Measurements from ENCODE around the gene PRKD2. TPM values are rescaled to one million over a fixed set of nuclear protein-coding genes. Genes with fewer than 3 reads are reported as not detected.

The PRKD2 gene
- polyA plus RNA-seq, 3 donors = 41.3 to 49.1 (median 42.7) TPM

GRCh38 chr19:46668662-46669061, 48.3 kb downstream of the PRKD2 start:
- DNase-seq = no peak

DNA sequence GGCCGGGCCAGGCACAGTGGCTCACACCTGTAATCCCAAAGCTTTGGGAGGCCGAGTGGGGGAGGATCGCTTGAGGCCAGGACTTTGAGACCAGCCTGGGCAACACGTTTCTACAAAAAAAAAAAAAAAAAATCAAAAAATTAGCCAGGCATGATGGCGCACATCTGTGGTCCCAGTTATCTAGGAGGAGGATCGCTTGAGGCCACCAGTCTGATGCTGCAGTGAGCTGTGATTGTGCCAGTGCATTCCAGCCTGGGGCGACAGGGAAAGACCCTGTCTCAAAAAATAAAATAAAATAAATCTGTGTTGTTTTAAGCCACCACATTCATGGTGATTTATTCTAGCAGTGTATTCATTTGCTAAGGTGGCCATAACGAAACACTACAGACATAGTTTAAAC, 51.8 kb downstream of the PRKD2 start:
- DNase-seq = no peak

DNA sequence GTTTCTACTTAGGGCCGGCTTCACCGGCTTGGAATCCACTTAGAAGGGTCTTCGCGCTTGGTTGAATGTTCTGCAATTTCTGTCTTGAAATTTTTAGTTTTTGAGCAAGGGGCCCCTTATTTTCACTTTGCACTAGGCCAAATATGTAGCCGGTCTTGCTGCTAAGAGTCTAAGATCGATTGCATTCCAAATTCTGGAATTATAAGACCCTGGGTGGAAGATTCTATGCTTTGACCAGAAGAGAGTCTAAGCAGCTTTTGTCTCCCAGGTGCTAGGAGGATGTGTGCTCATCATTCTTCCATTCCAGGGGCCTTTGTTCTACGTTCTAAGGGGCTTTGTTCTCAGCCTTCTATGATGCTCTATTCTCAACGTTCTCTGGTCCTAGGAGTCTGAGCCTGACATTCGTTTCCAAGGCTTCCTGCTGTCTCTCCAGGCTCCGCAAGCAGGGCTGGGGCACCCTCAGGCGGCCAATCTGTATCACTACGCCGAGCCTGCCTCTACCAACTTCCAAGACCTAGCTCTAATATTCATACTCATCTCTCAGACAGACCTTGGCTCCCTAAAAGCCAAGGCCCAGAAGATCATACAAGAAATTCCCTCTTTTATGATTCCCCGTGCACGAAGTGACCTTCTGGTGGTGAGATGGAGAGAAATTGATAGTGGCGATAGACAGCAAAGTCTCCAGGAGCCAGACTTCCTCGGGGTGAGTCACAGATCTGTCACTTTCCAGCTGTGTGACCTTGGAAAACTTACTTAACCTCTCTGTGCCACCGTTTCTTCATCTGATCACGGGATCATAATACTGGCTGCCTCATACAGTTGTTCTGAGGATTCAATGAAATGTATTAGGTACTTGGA, 55.0 kb downstream of the PRKD2 start:
- DNase-seq = peak; percentile 84

DNA sequence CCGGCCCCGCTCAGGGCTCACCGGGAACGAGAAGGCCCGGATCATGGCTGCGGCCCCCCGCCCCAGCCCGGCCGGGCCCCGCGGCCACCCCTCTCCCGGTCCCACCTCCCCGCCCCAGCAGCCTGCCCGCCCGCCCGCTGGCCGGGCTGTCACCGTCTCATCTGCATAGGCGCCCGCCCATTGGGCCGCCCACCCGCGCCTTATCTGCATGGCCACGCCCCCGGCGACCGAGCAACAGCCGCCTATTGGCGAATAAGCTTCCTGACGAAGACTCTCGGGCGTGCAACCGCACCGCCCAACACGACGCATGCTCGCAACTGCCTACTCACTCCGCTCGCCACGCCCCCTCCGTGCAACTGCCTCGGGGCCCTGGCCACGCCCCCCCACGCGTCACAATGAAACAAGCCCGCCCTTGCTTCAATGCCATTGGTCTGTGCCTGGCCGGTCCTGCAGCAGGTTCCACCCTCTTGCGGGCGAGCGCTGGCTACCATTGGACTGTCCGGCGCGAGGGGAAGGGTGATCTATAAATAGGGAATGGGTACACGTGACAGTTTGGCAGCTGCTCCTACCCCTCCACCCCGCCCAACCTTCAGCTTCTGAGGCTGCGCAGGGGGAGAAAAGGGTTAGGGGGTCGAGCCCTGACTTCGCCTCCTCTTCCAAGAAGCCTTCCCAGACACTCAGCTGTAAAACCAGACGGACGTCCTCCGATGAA, 55.7 kb downstream of the PRKD2 start, which contains the start of gene DACT3:
Gene DACT3 (minus strand): TSS at position 163 of the 712 bp plus-strand sequence. CDS start 118 bp downstream, at position 45.
- DNase-seq = peak; percentile 100

DNA sequence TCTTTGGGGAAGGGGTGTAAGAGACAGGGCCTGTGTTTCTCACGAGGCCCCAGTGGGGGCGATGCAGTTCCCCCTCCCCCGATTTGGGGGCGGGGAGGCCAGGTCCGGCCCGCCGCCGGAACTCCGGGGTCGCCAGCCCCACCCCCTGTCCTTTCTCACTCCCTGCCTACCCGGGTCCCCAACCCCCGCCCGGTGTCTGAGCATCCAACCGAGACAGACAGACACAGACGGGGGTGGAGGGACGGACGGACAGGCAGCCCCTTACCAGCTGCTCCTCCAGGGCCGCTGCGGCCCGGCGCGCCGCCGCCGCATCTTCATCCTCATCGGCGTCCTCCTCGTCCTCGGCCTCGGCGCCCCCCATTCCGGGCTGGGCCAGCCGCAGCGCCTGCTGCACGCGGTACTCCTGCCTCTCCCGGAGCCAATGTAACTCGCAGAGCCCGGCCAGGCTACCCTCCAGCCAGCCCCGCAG, 56.3 kb downstream of the PRKD2 start:
- DNase-seq = peak; percentile 29

DNA sequence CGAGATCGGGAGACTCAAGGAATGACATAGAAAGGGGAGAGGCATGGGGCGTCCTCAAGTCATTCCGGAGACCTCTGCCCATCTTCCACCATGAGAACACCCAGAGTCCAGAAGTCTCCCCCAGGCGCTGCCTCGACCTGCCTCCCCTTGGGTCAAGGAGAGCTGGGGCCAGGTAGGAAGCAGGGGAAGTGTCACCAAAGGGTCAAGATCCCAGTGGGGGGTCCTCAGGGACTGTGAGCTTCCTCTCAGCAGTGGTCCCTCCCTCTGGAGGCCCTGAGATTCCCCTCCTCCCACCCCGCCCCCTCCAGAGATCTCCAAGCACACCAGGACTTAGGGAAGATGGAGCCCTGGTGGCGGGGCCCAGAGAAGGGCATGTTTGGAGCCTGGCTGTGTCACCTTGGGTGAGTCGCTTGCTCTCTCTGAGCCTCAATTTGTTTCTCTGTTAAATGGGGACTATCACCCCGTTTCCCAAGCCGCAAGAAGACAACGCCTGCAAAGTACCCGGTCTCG, 56.9 kb downstream of the PRKD2 start:
- DNase-seq = peak; percentile 78

DNA sequence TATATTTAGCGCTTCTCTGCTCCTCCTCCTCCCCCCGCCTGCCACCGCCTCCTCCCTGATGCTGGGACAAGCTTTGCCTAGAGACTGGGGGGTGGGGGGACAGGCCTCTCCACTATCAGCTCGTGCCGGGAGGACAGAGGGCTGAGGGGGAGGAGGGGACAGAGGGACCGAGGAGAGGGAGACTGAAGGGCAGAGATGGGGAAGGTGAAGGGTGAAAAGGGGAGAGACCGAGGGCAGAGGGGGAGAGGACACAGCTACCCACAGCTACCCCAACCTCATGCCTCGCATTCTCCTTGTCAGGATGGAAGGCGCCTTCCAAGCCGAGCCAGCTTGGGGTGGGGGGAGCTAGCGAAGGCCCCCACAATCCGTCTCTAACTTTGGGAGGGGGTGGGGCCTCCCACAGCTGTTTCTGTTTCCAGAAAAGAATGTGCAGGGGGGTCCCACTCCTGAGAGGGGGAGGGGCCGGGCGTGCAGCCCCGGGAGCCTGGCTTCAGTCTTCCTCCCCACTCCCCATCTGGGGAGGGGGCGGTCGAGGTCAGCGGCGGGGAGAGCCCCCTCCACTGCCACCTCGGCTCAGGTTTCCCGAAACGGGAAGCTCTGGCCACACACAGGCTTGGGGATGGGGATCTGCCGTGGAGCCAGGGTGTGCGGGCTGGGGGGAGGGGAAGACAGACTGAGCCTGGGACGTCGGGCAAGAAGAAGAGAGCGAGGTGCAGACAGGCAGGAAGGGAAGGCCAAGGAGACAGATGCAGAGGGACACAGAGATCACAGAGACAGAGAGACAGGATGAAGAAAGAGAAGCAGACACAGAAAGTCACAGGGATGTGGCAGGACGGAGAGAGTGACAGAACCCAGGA, 57.5 kb downstream of the PRKD2 start:
- DNase-seq = peak; percentile 73

DNA sequence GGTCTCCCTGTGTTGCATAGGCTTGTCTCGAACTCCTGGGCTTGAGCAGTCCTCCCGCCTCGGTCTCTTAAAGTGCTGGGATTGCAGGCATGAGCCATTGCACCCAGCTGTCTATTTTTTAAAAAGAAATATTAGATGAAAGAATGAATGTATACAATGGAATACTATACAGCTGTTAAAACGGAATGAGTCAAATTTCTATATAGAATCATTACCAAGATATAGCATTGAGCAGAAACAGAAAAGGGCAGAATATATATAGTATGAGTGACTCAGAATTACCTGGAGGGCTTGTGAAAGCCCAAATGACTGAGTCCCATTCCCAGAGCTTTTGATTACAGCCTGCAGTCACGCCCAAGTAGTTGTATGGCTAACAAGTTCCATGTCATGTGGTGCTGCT, 60.4 kb downstream of the PRKD2 start:
- DNase-seq = no peak

DNA sequence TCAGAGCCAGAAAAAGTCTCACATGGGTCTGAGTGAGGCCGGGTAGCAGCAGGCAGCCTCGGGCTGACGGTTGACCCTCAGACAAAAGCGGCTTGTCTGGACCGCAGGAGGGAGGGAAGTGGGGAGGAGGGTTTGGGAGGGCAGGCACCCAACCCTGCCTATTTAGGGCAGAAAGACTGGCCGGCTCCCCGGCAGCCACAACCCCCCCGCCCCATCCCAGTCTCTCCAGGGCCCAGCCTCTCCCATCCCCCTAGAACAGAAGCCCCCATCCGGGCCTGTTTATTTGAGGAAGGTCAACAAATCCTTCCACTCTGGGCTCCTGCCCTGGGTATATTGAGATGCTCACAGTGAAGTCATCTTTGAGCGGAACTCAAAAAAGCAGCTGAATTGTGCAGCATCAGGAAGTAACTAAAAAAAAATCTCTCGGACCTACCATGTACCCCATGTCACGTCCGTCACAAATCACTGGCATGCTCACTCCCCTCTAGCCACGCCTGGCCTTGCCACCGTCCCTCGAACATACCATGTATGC, 62.2 kb downstream of the PRKD2 start:
- DNase-seq = no peak

DNA sequence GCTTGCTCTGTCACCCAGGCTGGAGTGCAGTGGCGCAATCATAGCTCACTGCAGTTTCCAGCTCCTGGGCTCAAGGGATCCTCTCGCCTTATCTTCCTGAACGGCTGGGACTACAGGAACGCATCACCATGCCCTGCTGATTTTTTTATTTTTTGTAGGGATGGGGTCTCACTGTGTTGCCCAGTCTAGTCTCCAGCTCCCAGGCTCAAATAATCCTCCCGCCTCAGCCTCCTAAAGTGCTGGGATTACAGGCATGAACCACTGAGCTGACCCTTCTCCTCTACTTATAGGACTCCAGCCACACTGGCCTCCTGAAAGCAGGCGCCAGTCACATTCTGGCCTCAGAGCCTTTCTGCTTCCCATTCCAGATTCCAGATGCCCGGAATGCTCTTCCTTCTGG, 66.5 kb downstream of the PRKD2 start:
- no peak for DNase-seq

DNA sequence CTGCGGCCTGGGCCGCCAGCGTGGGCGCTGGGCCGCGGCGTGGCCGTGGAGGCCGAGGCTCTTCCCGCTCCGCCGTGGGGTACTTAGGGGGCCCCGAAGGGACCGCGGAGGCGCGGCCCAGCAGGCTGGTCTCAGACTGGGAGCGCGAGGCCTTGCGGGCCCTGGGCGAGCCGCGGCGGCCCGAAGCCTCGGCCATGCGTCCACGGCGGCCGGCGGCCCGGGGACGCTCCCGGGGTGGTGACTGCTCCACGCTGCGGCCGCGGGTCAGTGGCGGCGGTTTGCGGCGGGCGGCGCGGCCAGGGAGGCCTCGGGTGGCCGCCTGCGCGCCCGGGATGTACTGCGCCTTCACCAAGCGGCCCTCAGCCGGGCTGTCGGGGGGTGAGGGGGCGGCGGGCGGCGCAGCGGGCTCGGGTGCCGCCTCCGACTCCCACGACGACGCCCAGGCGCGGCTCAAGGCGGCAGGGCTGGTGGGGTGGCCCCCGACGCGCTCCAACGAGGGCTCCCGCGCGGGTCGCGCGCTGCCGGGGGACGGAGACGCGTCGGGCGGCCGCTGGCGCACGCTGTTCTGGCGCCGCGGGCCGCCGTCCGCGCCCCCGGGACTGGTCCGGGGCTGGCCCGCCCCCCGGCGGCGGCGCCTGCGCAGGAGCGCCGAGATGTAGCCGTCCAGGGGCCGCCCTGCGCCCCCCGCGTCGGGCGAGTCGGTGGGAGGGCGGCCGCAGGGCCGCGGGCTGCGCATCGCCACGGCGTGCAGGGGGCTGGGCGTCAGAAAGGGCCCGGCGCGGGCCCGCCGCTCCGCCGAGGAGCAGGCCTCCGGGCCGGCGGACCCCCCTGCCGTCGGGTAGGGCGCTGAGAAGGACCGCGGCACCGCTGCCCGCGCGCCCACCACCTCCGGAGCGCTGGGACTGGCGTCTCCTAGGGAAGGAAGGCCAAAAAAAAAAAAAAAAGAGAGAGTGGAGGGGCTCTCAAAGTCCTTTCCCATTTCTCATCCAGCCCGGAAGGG, 67.7 kb downstream of the PRKD2 start:
- DNase-seq = no peak

GRCh38 chr19:46648060-46648960, 68.6 kb downstream of the PRKD2 start:
- DNase-seq = no peak

- DNase-seq = no peak
These were observed 70.5 kb downstream of the PRKD2 start for GRCh38 chr19:46646402-46646801.

- DNase-seq = no peak
These were observed 72.2 kb downstream of the PRKD2 start for GRCh38 chr19:46644720-46645119.

- no peak for DNase-seq
These were observed 76.3 kb downstream of the PRKD2 start for GRCh38 chr19:46640656-46641055.

DNA sequence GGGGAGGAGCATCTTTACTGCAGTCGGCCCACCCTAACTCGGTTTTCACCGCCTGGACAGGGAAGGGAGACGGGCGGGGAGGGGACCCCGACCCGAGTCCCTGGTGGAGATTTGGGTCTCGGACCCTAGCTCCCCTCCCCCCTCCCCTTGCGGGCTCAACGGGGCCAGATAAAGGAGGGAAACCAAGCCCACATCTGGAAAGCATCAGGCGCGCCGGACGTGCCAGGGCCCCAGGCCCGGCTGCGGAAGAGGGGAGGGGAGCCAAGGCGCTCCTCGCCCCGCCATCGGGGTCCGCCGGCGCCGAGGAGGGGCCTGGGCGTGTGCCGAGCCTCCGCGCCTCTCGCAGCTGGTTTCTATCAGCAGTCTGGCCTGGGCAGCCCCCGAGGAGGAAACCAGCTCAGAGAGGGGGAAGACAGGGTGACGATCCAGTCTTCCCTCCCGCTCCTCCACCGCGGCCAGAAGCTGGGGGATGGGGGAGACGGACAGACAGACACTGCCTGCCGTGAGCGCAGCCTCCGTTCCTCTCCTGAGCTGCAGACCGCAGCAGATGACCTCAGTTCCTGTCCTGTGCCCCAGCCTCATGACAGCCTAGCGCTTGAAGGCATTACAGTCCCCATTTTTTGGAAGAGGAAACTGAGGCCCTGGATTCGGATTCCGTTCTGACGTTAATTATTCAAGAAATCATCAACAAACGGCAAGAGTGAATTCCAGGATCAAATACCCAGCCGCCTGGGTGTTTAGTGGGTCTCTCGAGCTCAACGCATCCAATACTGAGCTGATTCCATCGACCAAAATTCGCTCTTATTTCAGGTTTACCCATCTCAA, 77.3 kb downstream of the PRKD2 start:
- peak; percentile 88 for DNase-seq

DNA sequence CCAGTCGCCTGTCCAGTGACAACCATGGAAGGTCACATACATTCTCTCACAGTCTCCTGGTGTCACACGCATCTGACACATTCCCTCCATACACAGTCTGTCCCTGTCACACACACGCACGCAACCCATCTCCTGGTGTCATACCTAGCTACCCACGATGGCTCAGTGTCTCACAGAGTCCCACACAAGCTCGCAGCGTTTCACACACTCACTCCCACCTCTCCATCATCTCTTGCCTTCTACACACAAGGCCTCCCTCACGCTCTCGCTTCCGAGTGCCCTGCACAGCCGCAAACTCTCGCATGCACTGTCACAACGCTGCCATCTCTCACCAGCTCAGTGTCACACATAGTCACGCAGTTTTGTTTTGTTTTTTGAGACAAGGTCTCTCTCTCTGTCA, 79.7 kb downstream of the PRKD2 start:
- no peak for DNase-seq
